GM12872 (cell line): ENCODE data around the gene ZNF780B.

Experiments
- TF ChIP-seq, protein P1 (sequence below): IDR thresholded peaks from 3 replicates; pipeline ENCODE4 v1.5.1; 2011; ENCODE audit warnings: low read depth, mild to moderate bottlenecking, low read length, moderate library complexity; ENCODE audit not compliant: insufficient read depth

Gene ZNF780B

DNA sequence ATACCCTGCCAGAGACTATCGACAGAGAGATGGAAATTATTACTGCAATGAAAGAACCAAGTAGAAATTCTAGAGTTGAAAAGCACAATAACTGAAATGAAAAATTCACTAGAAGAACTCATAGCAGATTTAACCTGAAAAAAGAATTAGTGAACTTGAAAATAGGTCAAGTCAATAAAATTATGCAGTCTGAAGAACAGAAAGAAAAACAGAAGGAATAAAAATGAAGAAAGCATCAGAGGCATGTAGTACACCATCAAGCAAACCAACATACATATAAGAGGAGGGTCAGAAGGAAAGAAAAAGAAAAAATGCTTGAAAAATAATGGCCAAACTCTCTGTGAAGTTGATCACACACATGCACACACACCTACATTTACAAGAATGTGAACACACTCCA lies 3.6 kb upstream of the ZNF780B start:
- TF ChIP-seq, protein P1, sequence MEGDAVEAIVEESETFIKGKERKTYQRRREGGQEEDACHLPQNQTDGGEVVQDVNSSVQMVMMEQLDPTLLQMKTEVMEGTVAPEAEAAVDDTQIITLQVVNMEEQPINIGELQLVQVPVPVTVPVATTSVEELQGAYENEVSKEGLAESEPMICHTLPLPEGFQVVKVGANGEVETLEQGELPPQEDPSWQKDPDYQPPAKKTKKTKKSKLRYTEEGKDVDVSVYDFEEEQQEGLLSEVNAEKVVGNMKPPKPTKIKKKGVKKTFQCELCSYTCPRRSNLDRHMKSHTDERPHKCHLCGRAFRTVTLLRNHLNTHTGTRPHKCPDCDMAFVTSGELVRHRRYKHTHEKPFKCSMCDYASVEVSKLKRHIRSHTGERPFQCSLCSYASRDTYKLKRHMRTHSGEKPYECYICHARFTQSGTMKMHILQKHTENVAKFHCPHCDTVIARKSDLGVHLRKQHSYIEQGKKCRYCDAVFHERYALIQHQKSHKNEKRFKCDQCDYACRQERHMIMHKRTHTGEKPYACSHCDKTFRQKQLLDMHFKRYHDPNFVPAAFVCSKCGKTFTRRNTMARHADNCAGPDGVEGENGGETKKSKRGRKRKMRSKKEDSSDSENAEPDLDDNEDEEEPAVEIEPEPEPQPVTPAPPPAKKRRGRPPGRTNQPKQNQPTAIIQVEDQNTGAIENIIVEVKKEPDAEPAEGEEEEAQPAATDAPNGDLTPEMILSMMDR, result no peak

DNA sequence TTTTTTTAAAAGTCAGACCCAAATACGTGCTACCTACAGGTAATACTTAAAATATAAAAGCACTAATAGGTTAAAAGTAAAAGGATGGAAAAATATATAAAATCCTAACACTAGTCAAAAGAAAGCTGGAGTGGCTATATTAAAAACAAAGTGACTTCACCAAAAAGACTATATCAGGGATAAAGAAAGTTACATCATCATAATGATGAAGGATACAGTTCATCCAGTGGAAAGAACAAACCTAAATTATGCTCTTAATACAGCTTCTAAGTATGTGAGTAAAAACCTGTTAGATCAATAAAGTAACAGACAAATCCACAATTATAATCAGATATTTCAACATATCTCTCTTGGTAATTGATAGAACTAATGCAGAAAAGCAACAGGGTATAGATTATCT lies 1.1 kb upstream of the ZNF780B start:
- TF ChIP-seq, protein P1, result no peak

DNA sequence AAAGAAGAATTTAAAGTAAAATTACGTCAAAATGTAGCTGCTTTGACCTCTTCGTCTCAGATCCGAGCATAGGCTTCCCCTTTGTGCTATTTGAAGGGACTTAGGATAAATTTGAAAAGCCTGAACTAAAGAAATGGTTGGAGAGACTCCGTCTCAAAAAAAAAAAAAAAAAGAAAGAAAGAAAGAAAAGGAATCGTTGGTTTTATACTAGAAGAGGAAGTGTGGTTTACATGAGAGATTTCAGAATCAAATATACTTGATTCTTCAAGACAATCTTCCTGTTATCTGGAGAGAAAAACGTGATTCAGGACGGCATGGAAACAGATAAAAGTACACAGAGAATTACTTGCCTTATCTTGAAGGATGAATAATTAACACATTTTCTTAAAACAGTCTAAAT lies 474 bp upstream of the ZNF780B start:
- TF ChIP-seq, protein P1, result no peak

DNA sequence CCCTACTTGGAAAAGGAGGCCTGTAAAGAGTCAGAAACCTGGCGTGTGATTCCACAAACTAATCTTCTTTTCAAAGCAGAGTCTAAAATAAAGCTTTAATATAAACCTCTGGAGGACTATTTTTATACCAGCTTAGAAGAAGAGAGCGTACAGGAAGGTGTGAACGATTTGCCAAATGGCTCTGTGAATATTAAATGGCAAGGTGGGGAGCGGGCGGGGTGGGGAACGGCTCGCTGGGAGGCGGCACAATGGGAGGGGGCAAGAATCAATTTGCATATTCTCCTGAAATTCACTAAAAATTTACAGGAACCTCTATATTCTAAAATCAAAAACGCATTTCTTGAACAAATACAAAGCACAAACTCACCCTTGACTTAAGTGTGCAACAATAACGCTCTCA lies 982 bp downstream of the ZNF780B start:
- TF ChIP-seq, protein P1, result no peak

DNA sequence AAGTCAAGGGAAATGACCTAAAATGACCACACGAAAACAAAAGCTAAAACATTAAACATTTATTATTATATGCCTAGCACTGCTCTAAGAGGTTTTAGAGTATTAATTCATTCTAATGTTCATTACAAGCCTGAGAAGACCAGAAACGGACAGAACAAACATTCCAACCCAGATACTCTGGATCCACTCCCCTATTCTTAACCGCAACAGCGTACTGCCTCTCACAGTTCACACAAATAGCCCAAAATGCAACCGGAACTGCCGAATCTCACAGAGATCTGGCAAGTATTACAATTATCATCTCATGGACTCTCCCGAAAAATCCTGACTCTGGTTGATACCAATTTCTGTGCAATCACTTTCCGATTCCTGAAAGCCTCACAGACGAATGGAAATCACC lies 1.4 kb downstream of the ZNF780B start:
- TF ChIP-seq, protein P1, result no peak

DNA sequence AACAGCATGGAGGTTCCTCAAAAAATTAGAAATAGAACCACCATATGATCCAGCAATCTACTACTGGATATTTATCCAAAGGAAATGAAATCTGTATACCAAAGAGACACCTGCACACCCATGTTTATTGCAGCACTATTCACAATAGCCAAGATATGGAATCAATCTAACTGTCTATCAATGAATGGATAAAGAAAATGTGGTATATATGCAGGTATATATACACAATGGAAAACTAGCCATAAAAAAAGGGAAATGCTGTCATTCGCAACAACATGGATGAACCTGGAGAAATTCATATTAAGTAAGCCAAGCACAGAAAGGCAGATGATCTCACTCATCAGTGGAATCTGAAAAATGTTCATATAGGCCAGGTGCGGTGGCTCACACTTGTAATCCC lies 2.5 kb downstream of the ZNF780B start:
- TF ChIP-seq, protein P1, result no peak

DNA sequence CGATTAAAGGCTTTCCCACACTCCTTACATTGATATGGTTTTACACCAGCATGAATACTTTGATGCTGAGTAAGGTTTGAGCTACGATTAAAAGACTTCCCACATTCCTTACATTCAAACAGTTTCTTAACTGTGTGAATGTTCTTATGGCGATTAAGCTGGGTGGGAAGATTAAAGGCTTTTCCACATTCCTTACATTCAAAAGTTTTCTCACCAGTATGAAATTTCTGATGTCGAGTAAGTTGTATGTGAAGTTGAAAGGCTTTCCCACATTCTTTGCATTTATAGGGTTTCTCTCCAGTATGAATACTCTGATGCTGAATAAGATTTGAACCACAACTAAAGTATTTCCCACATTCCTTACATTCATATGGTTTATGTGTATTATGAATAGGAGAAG lies 20.0 kb downstream of the ZNF780B start:
- TF ChIP-seq, protein P1, result no peak
